Muscle layer of duodenum (tissue), 2 donors: ENCODE results near the gene USP4.

ENCODE experiments used
- H3K27ac ChIP-seq: one replicate; pipeline ENCODE4 v1.7.0; 2013; ENCODE audit warnings: mild to moderate bottlenecking, low read length
- H3K27me3 ChIP-seq: one replicate; pipeline ENCODE4 v1.7.0; 2013; ENCODE audit warnings: low read depth, mild to moderate bottlenecking, control low read depth, low read length
- H3K36me3 ChIP-seq, 2 donors: one replicate each; pipeline ENCODE4 v1.7.0; 2013; ENCODE audit warnings: low read length in 2 of 2, control low read depth in 1 of 2, mild to moderate bottlenecking in 1 of 2; ENCODE audit not compliant: insufficient read depth in 2 of 2, control insufficient read depth in 1 of 2
- H3K4me1 ChIP-seq, 2 donors: one replicate each; pipeline ENCODE4 v1.7.0; 2013; ENCODE audit warnings: low read length in 2 of 2, mild to moderate bottlenecking in 2 of 2, control low read depth in 1 of 2, moderate library complexity in 1 of 2; ENCODE audit not compliant: insufficient read depth in 2 of 2, control insufficient read depth in 1 of 2
- H3K4me3 ChIP-seq, 2 donors: one replicate each; pipeline ENCODE4 v1.7.0; 2013; ENCODE audit warnings: low read length in 2 of 2, low read depth in 1 of 2, mild to moderate bottlenecking in 1 of 2
- H3K9me3 ChIP-seq, 2 donors: one replicate each; pipeline ENCODE4 v1.7.0; 2013; ENCODE audit warnings: low read length in 2 of 2, control low read depth in 1 of 2, mild to moderate bottlenecking in 1 of 2; ENCODE audit not compliant: control insufficient read depth in 1 of 2
- donor health status: healthy.

USP4 gene

GRCh38 chr3:49339941-49340800 lies at the start of gene USP4:
USP4 (minus strand) TSS chr3:49340053; CDS start chr3:49340024, 29 bp downstream.
- Histone ChIP-seq H3K4me1 (peaks cover 6 to 9% of the 10 kb centered on the region in 2 donors), H3K36me3 (peaks cover 1 to 5% of the 10 kb centered on the region in 2 donors), H3K9me3 (no peaks in the 10 kb centered on the region), H3K4me3 (peak within 1 kb of the TSS; percentile 74 to 88), H3K27ac (peak within 1 kb of the TSS; percentile 96), H3K27me3 (no peaks in the 10 kb centered on the region)

DNA sequence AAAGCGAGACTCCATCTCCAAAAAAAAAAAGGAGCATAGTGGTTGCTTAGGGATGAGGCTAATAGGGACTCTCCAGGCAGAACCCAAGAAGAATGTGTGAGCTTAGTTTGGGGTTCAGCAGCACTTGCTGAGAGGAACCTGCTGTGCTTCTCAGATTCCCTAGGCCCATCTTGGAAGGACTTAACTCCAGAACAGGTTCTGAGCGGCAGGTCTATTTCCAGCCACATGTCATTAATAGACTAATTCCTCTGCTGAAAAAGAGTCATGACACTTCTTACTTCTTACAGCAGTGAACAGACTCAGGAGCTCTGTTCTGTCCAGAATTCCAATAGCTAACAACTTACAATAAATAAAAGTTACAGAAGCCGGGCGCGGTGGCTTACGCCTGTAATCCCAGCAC lies 49.4 kb upstream of the USP4 start:
- peaks cover 5 to 22% of the 10 kb centered on the region in 2 donors for H3K4me1 ChIP-seq
- H3K9me3 ChIP-seq = no peaks in the 10 kb centered on the region

GRCh38 chr3:49388289-49388820 lies 48.5 kb upstream of the USP4 start:
- H3K4me1 ChIP-seq = peaks cover 5 to 22% of the 10 kb centered on the region in 2 donors
- H3K9me3 ChIP-seq = no peaks in the 10 kb centered on the region
- no peaks in the 10 kb centered on the region for H3K36me3 ChIP-seq
- no peak overlapping the region for H3K4me3 ChIP-seq
- H3K27me3 ChIP-seq = no peaks in the 10 kb centered on the region
- H3K27ac ChIP-seq = no peak overlapping the region

More for the DNA sequence above, 49.4 kb upstream of the USP4 start:
- no peak overlapping the region for H3K27ac ChIP-seq
- H3K36me3 ChIP-seq = no peaks in the 10 kb centered on the region
- no peaks in the 10 kb centered on the region for H3K27me3 ChIP-seq
- H3K4me3 ChIP-seq = no peak overlapping the region

DNA sequence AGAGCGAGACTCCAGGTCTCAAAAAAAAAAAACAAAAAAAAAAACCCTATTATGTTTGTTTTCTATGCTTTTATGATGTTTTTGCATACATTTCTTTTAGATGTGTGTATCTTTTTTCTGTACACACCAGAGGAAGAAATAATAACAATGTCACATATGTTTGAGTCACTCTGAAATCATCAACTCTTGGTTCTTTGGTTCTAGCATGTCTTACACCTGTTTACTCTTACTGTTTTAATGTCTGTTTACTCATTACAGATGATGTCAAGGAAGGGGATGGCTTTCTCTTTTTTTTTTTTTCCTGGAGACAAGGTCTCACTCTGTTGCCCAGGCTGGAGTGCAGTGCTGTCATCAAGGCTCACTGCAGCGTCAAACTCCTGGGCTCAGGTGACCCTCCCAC lies 47.9 kb upstream of the USP4 start:
- no peaks in the 10 kb centered on the region for H3K36me3 ChIP-seq
- peaks cover 5 to 18% of the 10 kb centered on the region in 2 donors for H3K4me1 ChIP-seq
- H3K9me3 ChIP-seq = no peaks in the 10 kb centered on the region
- no peaks in the 10 kb centered on the region for H3K27me3 ChIP-seq
- H3K27ac ChIP-seq = no peak overlapping the region
- no peak overlapping the region for H3K4me3 ChIP-seq

GRCh38 chr3:49386056-49386756 lies 46.4 kb upstream of the USP4 start:
- Histone ChIP-seq H3K4me1 (peaks cover 5 to 18% of the 10 kb centered on the region in 2 donors), H3K27ac (no peak overlapping the region), H3K4me3 (no peak overlapping the region)

GRCh38 chr3:49385617-49386016 lies 45.8 kb upstream of the USP4 start:
- H3K27me3 ChIP-seq = no peaks in the 10 kb centered on the region
- no peak overlapping the region for H3K27ac ChIP-seq
- peaks cover 5 to 18% of the 10 kb centered on the region in 2 donors for H3K4me1 ChIP-seq
- no peaks in the 10 kb centered on the region for H3K36me3 ChIP-seq
- H3K9me3 ChIP-seq = no peaks in the 10 kb centered on the region
- no peak overlapping the region for H3K4me3 ChIP-seq

More at GRCh38 chr3:49386056-49386756, 46.4 kb upstream of the USP4 start:
- Histone ChIP-seq H3K9me3 (no peaks in the 10 kb centered on the region), H3K27me3 (no peaks in the 10 kb centered on the region), H3K36me3 (no peaks in the 10 kb centered on the region)

GRCh38 chr3:49383387-49383786 lies 43.5 kb upstream of the USP4 start:
- no peak overlapping the region for H3K4me3 ChIP-seq
- peaks cover 3 to 19% of the 10 kb centered on the region in 2 donors for H3K4me1 ChIP-seq
- H3K9me3 ChIP-seq = no peaks in the 10 kb centered on the region
- H3K27me3 ChIP-seq = no peaks in the 10 kb centered on the region
- H3K36me3 ChIP-seq = no peaks in the 10 kb centered on the region
- H3K27ac ChIP-seq = no peak overlapping the region

GRCh38 chr3:49378249-49378895 lies 38.5 kb upstream of the USP4 start:
- no peak overlapping the region for H3K4me3 ChIP-seq
- H3K4me1 ChIP-seq = peaks cover 0 to 20% of the 10 kb centered on the region in 2 donors
- H3K27me3 ChIP-seq = no peaks in the 10 kb centered on the region
- H3K36me3 ChIP-seq = peaks cover 9 to 24% of the 10 kb centered on the region in 2 donors
- no peaks in the 10 kb centered on the region for H3K9me3 ChIP-seq
- no peak overlapping the region for H3K27ac ChIP-seq

DNA sequence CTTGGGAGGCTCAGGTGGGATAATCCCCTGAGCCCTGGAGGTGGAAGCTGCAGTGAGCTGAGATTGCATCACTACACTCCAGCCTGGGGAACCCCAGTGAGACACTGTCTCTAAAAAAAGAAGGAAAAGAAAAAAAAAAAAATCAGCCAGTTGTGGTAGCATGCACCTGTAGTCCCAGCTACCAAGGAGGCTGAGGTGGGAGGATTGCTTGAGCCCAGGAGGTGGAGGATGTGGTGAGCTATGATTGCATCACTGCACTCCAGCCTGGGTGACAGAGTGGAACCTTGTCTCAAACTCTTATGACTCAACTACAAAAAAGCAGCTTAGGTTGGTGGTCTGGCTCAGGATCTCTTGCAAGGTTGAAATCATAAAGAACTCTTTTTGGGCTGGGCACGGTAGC lies 37.6 kb upstream of the USP4 start:
- Histone ChIP-seq H3K4me1 (peaks cover 0 to 22% of the 10 kb centered on the region in 2 donors), H3K27me3 (no peaks in the 10 kb centered on the region), H3K36me3 (peaks cover 17 to 32% of the 10 kb centered on the region in 2 donors), H3K4me3 (no peak overlapping the region), H3K27ac (no peak overlapping the region), H3K9me3 (no peaks in the 10 kb centered on the region)

DNA sequence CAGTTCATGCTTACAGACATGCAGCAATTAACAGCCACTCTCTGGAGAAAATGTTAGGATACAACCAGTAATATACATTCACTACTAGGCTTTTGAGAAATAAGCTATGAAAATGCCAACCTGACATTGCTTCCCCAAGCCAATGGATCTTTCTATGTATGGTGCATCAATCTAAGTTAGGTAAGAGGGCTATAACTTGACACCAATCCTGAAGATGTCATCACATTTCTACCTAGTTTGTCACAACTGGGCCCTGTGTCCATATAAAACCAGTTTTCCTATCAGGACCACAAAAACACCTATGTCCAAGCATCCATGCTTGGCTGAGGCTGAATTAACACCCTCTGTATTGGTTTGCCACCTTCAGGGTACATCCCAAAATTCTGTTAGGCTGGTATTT lies 32.1 kb upstream of the USP4 start:
- H3K36me3 ChIP-seq = peaks cover 25 to 63% of the 10 kb centered on the region in 2 donors
- H3K9me3 ChIP-seq = no peaks in the 10 kb centered on the region
- H3K4me3 ChIP-seq = no peak overlapping the region
- no peaks in the 10 kb centered on the region for H3K27me3 ChIP-seq
- H3K4me1 ChIP-seq = peaks cover 0 to 10% of the 10 kb centered on the region in 2 donors
- H3K27ac ChIP-seq = no peak overlapping the region
